Panc1 (cell line): Measurements from ENCODE around the gene RIPPLY1. TPM values are rescaled to one million over a fixed set of nuclear protein-coding genes. Genes with fewer than 3 reads are reported as not detected.

ENCODE experiments used
- ATAC-seq: fragments of 200-7000 bp; cut with Tn5 transposase; 2 replicates; pipeline ENCODE4 v1.9.1; 2020; ENCODE audit warnings: mild to moderate bottlenecking, moderate library complexity
- BruUV-seq: library from RNA; stranded (reverse); fragments of 400-500 nt; replicated peaks from 2 replicates; lab custom pipeline; 2021; lab: Mats Ljungman, UMichigan
- CTCF ChIA-PET: fragments of 300-600 bp; sonication (Branson Sonifier 250); formaldehyde crosslinking; loops from one replicate; lab custom pipeline; 2022; ENCODE audit warnings: antibody characterized with exemption; lab: Charles Lee
- POLR2A ChIA-PET: fragments of 300-600 bp; sonication (Branson Sonifier 250); formaldehyde crosslinking; loops from one replicate; lab custom pipeline; 2022; ENCODE audit warnings: antibody characterized with exemption; lab: Charles Lee
- DNase-seq: peaks from one replicate; pipeline ENCODE4 v3.0.0-alpha.2; 2010; ENCODE audit warnings: low read depth, low spot score
- H3K27ac ChIP-seq: 2 replicates; pipeline ENCODE4 v1.5.1; 2011; ENCODE audit warnings: mild to moderate bottlenecking, low read length, inconsistent platforms
- H3K27me3 ChIP-seq: fragments of 200-500 bp; sonication (Bioruptor generic); 2 replicates; pipeline ENCODE4 v1.6.0; 2014; ENCODE audit warnings: low read length, inconsistent platforms; ENCODE audit not compliant: control insufficient read depth, insufficient read depth
- H3K36me3 ChIP-seq: fragments of 200-500 bp; sonication (Bioruptor generic); 2 replicates; pipeline ENCODE4 v1.5.1; 2014; ENCODE audit warnings: inconsistent platforms, mild to moderate bottlenecking, low read length, moderate library complexity; ENCODE audit not compliant: control insufficient read depth, insufficient read depth
- H3K4me1 ChIP-seq: 2 replicates; pipeline ENCODE4 v1.5.1; 2011; ENCODE audit warnings: inconsistent platforms, mild to moderate bottlenecking, low read length, moderate library complexity; ENCODE audit not compliant: control insufficient read depth, insufficient read depth
- H3K4me3 ChIP-seq, 2 experiments: 2 replicates each; pipeline ENCODE4 v1.5.1; 2011 to 2012; ENCODE audit warnings: low read depth in 2 of 2, low read length in 2 of 2, mild to moderate bottlenecking in 2 of 2, inconsistent platforms in 1 of 2, moderate library complexity in 1 of 2
- H3K9me3 ChIP-seq: fragments of 200-500 bp; sonication (Bioruptor generic); 2 replicates; pipeline ENCODE4 v1.5.1; 2014; ENCODE audit warnings: low read depth, mild to moderate bottlenecking, inconsistent platforms, low read length, moderate library complexity; ENCODE audit not compliant: control insufficient read depth, insufficient read depth
- POLR2AphosphoS5 ChIP-seq: IDR thresholded peaks from 2 replicates; pipeline ENCODE4 v1.6.1; 2012; ENCODE audit warnings: mild to moderate bottlenecking, low read depth, low read length, moderate library complexity
- REST ChIP-seq, 2 experiments: IDR thresholded peaks; 2 replicates each; pipeline ENCODE4 v1.6.1; 2011 to 2012; ENCODE audit warnings: low read depth in 2 of 2, control low read depth in 1 of 2, low read length in 1 of 2, mild to moderate bottlenecking in 1 of 2, moderate library complexity in 1 of 2; ENCODE audit not compliant: insufficient read depth in 1 of 2
- SIN3A ChIP-seq: IDR thresholded peaks from 2 replicates; pipeline ENCODE4 v1.6.1; 2012; ENCODE audit warnings: low read depth, mild to moderate bottlenecking, low read length, moderate library complexity, borderline replicate concordance; ENCODE audit not compliant: insufficient read depth
- TCF7L2 ChIP-seq: IDR thresholded peaks from 2 replicates; pipeline ENCODE4 v1.6.1; 2011; ENCODE audit warnings: mild to moderate bottlenecking, low read depth, low read length, inconsistent platforms
- in situ Hi-C: cut with HindIII; loops from 2 replicates; pipeline ENCODE4 v1.10.0; 2016; ENCODE audit warnings: low sequenced_read_pairs, low pct_unique_long_range_greater_than_20kb
- intact Hi-C: fragments of 100-400 bp; cut with micrococcal nuclease; formaldehyde crosslinking; loops from one replicate; pipeline ENCODE4 v1.10.0; 2022; ENCODE audit not compliant: unreplicated experiment
- total RNA-seq: library from RNA; stranded (reverse); gene quantifications from one replicate; pipeline ENCODE4 v1.2.1, GENCODE V29; 2021; ENCODE audit not compliant: unreplicated experiment
- TF ChIP-seq, protein P1 (sequence below): fragments of 450-650 bp; IDR thresholded peaks from 2 replicates; pipeline ENCODE4 v1.5.1; 2017; ENCODE audit warnings: mild to moderate bottlenecking

The RIPPLY1 gene
- total RNA-seq, 1 experiment from 2014 or later, result not detected

- BruUV-seq, result no TSS peak
- no peak overlapping the region for H3K4me3 ChIP-seq
- no peaks in the 10 kb centered on the region for H3K27me3 ChIP-seq
- ChIA-PET POLR2A (no interaction called here), CTCF (no interaction called here)
- no peaks in the 10 kb centered on the region for H3K36me3 ChIP-seq
- DNase-seq (no peak), ATAC-seq (no peak)
- H3K4me1 ChIP-seq, result no peaks in the 10 kb centered on the region
- intact Hi-C loops, result no loop called here
- in situ Hi-C loops, result no loop called here
- no peaks in the 10 kb centered on the region for H3K9me3 ChIP-seq
- no peak for TF ChIP-seq SIN3A
- TF ChIP-seq, protein P1, sequence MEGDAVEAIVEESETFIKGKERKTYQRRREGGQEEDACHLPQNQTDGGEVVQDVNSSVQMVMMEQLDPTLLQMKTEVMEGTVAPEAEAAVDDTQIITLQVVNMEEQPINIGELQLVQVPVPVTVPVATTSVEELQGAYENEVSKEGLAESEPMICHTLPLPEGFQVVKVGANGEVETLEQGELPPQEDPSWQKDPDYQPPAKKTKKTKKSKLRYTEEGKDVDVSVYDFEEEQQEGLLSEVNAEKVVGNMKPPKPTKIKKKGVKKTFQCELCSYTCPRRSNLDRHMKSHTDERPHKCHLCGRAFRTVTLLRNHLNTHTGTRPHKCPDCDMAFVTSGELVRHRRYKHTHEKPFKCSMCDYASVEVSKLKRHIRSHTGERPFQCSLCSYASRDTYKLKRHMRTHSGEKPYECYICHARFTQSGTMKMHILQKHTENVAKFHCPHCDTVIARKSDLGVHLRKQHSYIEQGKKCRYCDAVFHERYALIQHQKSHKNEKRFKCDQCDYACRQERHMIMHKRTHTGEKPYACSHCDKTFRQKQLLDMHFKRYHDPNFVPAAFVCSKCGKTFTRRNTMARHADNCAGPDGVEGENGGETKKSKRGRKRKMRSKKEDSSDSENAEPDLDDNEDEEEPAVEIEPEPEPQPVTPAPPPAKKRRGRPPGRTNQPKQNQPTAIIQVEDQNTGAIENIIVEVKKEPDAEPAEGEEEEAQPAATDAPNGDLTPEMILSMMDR, result no peak
- no peak for TF ChIP-seq REST (IDR thresholded peaks at IDR 0.05; ENCODE audit: insufficient read depth in 1 of 2, low read depth in 2 of 2, low read length in 1 of 2)
- no peak for TF ChIP-seq TCF7L2
- no peak for TF ChIP-seq POLR2AphosphoS5
- no peak overlapping the region for H3K27ac ChIP-seq
Measured at GRCh38 chrX:106928227-106928626, 25.1 kb upstream of the RIPPLY1 start.

DNA sequence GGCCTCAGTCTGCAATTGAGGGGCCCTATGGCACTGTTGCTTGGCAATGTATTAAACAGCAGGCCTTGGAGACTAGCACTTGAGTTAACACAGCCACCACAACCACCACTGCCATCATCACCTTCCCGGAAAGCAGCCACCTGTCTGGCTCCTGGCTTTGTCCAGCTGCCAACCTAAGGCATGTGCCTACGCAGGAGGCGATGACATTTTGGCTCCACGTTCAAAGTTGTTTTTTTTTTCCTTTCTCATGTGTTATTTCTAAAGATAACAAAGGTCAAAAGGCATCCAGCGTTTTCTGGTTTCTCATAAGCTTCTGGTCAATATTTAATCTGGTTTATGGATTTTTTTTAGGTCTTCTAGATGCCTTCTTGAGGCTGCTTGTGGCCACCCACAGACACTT, 24.6 kb upstream of the RIPPLY1 start:
- no TSS peak for BruUV-seq
- H3K9me3 ChIP-seq, result no peaks in the 10 kb centered on the region
- no peak for DNase-seq
- TF ChIP-seq TCF7L2 (no peak), POLR2AphosphoS5 (no peak), SIN3A (no peak), REST (IDR thresholded peaks at IDR 0.05; ENCODE audit: insufficient read depth in 1 of 2, low read depth in 2 of 2, low read length in 1 of 2) (no peak)
- TF ChIP-seq, protein P1, result no peak
- H3K4me1 ChIP-seq, result no peaks in the 10 kb centered on the region
- H3K4me3 ChIP-seq, result no peak overlapping the region
- no peaks in the 10 kb centered on the region for H3K27me3 ChIP-seq
- in situ Hi-C loops (no loop called here), intact Hi-C loops (no loop called here)
- no peaks in the 10 kb centered on the region for H3K36me3 ChIP-seq
- no peak for ATAC-seq
- POLR2A ChIA-PET, result no interaction called here
- H3K27ac ChIP-seq, result no peak overlapping the region
- CTCF ChIA-PET, result no interaction called here
